NCI-H748 (cell line): ENCODE measurements around the gene DNMT3L.
A peak's percentile ranks its signal among the peaks of the same experiment; 100 is the strongest.

ENCODE experiments used
- DNase-seq: peaks from one replicate; lab custom pipeline; 2025; ENCODE audit not compliant: unreplicated experiment; lab: John Stamatoyannopoulos, UW

DNMT3L gene

GRCh38 chr21:44279354-44280260 is 17.9 kb upstream of the DNMT3L start:
- peak; percentile 91 for DNase-seq

- peak; percentile 89 for DNase-seq
These were observed 13.3 kb upstream of the DNMT3L start for GRCh38 chr21:44275041-44275440.

- no peak for DNase-seq
These were observed 11.3 kb upstream of the DNMT3L start for GRCh38 chr21:44273046-44273445.

GRCh38 chr21:44272284-44272858 is 10.7 kb upstream of the DNMT3L start:
- no peak for DNase-seq

GRCh38 chr21:44271558-44272283 is 10.0 kb upstream of the DNMT3L start:
- no peak for DNase-seq

- DNase-seq = no peak
These were observed 7.4 kb upstream of the DNMT3L start for GRCh38 chr21:44269090-44269489.

- DNase-seq = no peak
These were observed 6.0 kb upstream of the DNMT3L start for GRCh38 chr21:44267655-44268142.

- no peak for DNase-seq
These were observed 4.1 kb upstream of the DNMT3L start for GRCh38 chr21:44265734-44266270.

GRCh38 chr21:44263768-44264167 is 2.1 kb upstream of the DNMT3L start:
- no peak for DNase-seq

GRCh38 chr21:44263221-44263760 is 1.6 kb upstream of the DNMT3L start:
- no peak for DNase-seq

GRCh38 chr21:44262338-44263056 is 800 bp upstream of the DNMT3L start:
- DNase-seq = no peak

- DNase-seq = no peak
These were observed 686 bp downstream of the DNMT3L start for GRCh38 chr21:44260791-44261631.

- no peak for DNase-seq
These were observed 1.6 kb downstream of the DNMT3L start for GRCh38 chr21:44260066-44260465.

GRCh38 chr21:44259082-44259705 is 2.5 kb downstream of the DNMT3L start:
- DNase-seq = no peak

- no peak for DNase-seq
These were observed 3.5 kb downstream of the DNMT3L start for GRCh38 chr21:44258056-44258725.

- DNase-seq = no peak
These were observed 6.2 kb downstream of the DNMT3L start for GRCh38 chr21:44255511-44255981.

- DNase-seq = peak; percentile 9
These were observed 7.6 kb downstream of the DNMT3L start for GRCh38 chr21:44253832-44254710.
